22Rv1 (cell line): ENCODE results near the gene VEPH1.

Experiments used
- ZFX ChIP-seq: fragments of 450-650 bp; IDR thresholded peaks from 2 replicates; pipeline ENCODE4 v1.6.1; 2017; ENCODE audit warnings: antibody characterized with exemption, borderline replicate concordance
- TF ChIP-seq, protein P1 (sequence below): fragments of 450-650 bp; IDR thresholded peaks from 2 replicates; pipeline ENCODE4 v1.5.1; 2017; ENCODE audit warnings: mild to moderate bottlenecking

DNA sequence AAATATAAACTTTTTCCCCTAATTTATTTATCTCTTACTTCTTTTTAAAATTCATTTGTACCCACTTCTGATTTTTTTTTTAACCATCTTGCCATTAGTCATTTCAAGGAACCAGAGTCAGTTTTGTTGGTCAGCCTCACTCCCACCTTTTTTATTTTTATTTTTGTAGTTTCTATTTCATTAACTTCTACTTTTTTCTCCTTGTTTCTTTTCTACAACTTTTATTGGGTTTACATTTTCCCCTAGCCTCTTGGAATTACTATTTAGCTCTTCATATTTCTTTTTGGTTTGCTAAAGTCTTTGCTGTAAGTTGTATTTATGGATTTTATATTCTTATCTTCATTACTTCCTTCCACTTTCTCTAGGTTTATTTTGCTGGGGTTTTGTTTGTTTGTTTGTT lies 13.7 kb upstream of the VEPH1 start:
- TF ChIP-seq, protein P1, sequence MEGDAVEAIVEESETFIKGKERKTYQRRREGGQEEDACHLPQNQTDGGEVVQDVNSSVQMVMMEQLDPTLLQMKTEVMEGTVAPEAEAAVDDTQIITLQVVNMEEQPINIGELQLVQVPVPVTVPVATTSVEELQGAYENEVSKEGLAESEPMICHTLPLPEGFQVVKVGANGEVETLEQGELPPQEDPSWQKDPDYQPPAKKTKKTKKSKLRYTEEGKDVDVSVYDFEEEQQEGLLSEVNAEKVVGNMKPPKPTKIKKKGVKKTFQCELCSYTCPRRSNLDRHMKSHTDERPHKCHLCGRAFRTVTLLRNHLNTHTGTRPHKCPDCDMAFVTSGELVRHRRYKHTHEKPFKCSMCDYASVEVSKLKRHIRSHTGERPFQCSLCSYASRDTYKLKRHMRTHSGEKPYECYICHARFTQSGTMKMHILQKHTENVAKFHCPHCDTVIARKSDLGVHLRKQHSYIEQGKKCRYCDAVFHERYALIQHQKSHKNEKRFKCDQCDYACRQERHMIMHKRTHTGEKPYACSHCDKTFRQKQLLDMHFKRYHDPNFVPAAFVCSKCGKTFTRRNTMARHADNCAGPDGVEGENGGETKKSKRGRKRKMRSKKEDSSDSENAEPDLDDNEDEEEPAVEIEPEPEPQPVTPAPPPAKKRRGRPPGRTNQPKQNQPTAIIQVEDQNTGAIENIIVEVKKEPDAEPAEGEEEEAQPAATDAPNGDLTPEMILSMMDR, result no peak
- TF ChIP-seq ZFX, result no peak
